MM.1S (cell line): ENCODE results near the gene TVP23C.

Source experiments
- EZH2 ChIP-seq: fragments of 300-600 bp; sonication (generic); optimal IDR thresholded peaks from 2 replicates; pipeline ENCODE3; 2017; ENCODE audit warnings: low read depth, mild to moderate bottlenecking, antibody characterized with exemption, low read length, mixed read lengths
- EZH2phosphoT487 ChIP-seq: fragments of 300-600 bp; sonication (generic); IDR thresholded peaks from 2 replicates; pipeline ENCODE4 v1.6.1; 2018; ENCODE audit warnings: antibody characterized with exemption, low read length
- TF ChIP-seq, protein P1 (sequence below): fragments of 300-600 bp; sonication (generic); IDR thresholded peaks from 2 replicates; pipeline ENCODE4 v1.5.1; 2016; ENCODE audit warnings: antibody characterized with exemption, low read length, mixed read lengths

DNA sequence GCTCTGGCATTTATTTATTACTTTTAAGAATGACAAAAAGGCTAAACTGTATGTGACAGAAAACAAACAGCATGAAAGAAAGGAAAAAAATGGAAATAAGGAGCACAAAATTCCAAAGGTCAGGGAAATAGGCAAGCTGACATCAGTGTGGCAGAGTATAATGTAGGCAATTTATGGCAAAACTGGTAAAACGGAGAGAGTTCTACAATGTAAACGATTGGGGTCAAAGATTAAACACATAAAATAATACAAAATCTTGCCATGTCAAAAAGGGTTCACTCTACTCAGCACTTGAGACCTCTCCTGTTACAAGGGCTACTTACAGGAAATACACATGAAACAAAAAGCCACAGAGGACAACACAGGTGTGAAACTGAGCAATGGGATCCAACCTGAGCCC, 48.8 kb downstream of the TVP23C start:
- TF ChIP-seq EZH2 (no peak), EZH2phosphoT487 (no peak)
- TF ChIP-seq, protein P1, sequence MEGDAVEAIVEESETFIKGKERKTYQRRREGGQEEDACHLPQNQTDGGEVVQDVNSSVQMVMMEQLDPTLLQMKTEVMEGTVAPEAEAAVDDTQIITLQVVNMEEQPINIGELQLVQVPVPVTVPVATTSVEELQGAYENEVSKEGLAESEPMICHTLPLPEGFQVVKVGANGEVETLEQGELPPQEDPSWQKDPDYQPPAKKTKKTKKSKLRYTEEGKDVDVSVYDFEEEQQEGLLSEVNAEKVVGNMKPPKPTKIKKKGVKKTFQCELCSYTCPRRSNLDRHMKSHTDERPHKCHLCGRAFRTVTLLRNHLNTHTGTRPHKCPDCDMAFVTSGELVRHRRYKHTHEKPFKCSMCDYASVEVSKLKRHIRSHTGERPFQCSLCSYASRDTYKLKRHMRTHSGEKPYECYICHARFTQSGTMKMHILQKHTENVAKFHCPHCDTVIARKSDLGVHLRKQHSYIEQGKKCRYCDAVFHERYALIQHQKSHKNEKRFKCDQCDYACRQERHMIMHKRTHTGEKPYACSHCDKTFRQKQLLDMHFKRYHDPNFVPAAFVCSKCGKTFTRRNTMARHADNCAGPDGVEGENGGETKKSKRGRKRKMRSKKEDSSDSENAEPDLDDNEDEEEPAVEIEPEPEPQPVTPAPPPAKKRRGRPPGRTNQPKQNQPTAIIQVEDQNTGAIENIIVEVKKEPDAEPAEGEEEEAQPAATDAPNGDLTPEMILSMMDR: no peak
